Measurements from ENCODE around the gene PYGO2. TPM values are rescaled to one million over a fixed set of nuclear protein-coding genes. Genes with fewer than 3 reads are reported as not detected.

The PYGO2 gene
- total RNA-seq, 1 donor: 28.9 TPM

DNA sequence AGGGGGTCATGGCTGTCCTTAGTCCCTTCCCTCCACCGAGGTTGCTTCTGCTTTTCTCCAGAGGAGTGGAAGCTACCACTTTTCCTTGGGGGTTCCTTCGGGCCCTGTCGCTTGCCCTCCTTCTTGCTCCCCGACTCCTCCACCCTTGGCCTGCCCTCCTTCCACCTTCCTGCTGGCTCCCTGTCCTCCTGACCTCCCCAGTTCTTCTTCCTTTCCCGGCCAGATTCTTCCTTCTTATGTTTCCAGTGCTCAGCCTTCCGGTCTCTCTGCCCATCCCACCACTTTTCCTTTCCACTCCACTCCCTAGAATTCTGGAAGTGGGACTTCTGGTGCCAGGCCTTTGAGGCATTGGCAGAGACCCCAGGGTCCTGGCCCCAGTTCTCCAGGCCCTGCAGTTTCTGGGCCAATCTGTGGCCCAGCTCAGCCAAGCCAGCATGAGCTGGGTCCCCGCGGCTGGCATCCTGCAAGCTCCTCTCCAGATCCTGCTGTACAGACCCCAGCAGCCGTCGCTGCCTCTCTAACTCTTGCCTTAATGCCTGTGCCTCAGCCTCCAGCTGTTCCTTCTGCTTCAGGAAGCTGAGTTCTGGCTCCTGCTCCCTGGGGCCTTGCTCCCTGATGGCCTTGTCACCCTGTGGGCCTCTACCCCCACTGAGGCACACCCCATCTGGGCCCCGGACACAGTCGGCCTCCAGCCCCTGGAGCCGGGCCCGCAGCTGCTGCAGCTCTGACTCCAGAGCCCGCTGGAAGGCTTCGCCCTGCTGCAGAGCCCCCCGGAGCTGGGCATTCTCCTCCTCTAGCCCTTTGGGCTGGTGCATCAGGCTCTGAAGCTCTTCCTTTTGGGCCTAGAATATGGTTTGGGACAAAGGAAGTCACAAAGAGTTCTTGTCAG is 15.4 kb downstream of the PYGO2 start:
- no peak overlapping the region for H3K4me3 ChIP-seq (ENCODE audit: low read depth, low read length)
- TF ChIP-seq, protein P1, sequence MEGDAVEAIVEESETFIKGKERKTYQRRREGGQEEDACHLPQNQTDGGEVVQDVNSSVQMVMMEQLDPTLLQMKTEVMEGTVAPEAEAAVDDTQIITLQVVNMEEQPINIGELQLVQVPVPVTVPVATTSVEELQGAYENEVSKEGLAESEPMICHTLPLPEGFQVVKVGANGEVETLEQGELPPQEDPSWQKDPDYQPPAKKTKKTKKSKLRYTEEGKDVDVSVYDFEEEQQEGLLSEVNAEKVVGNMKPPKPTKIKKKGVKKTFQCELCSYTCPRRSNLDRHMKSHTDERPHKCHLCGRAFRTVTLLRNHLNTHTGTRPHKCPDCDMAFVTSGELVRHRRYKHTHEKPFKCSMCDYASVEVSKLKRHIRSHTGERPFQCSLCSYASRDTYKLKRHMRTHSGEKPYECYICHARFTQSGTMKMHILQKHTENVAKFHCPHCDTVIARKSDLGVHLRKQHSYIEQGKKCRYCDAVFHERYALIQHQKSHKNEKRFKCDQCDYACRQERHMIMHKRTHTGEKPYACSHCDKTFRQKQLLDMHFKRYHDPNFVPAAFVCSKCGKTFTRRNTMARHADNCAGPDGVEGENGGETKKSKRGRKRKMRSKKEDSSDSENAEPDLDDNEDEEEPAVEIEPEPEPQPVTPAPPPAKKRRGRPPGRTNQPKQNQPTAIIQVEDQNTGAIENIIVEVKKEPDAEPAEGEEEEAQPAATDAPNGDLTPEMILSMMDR (IDR thresholded peaks at IDR 0.05; ENCODE audit: insufficient read depth, low read depth, low read length): no peak
- no peak for DNase-seq (ENCODE audit: low read depth)

DNA sequence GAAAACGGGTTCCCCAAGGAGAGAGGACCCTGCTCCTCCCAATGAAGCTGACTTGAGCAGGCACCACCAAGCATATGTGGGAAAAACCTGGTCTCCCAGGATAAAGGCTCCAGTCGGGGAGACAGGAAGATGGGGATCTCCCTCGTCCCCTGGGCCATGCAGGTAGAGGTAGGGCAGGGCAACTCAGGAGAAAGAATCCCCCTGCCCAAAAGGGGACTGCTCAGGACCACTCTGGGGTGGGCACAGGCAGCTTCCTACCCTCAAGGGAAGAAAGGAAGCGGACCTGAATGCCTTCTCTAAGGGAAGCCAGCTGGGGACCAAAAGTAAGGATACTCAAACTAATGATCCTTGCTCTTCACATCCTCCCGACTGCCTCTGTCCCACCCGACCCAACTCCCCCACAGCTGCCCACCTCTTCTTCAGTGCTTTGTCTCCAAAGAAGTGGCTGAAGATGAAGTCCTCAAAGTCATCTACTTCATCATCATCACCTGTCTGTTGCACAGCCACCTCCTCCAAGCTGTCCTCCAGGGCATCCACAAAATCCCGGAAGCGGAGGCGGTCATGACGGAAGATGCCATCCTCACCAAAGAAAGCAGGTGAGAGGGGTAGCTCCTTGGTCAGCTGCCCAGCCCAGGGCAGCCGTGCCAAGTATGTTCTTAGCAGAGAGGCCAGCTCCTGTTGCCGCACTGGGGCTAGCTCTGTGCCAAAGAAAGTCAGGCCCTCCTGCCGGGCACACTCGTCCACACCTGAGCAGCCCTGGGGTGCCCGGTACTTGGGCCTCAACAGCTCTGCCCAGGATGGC is 16.2 kb downstream of the PYGO2 start:
- TF ChIP-seq, protein P1 (IDR thresholded peaks at IDR 0.05; ENCODE audit: insufficient read depth, low read depth, low read length): no peak
- no peak overlapping the region for H3K4me3 ChIP-seq (ENCODE audit: low read depth, low read length)
- no peak for DNase-seq (ENCODE audit: low read depth)

- DNase-seq (ENCODE audit: low read depth): no peak
- no peak overlapping the region for H3K4me3 ChIP-seq (ENCODE audit: low read depth, low read length)
- TF ChIP-seq, protein P1 (IDR thresholded peaks at IDR 0.05; ENCODE audit: insufficient read depth, low read depth, low read length): no peak
Observed at GRCh38 chr1:154944401-154945159, 17.0 kb downstream of the PYGO2 start.

DNA sequence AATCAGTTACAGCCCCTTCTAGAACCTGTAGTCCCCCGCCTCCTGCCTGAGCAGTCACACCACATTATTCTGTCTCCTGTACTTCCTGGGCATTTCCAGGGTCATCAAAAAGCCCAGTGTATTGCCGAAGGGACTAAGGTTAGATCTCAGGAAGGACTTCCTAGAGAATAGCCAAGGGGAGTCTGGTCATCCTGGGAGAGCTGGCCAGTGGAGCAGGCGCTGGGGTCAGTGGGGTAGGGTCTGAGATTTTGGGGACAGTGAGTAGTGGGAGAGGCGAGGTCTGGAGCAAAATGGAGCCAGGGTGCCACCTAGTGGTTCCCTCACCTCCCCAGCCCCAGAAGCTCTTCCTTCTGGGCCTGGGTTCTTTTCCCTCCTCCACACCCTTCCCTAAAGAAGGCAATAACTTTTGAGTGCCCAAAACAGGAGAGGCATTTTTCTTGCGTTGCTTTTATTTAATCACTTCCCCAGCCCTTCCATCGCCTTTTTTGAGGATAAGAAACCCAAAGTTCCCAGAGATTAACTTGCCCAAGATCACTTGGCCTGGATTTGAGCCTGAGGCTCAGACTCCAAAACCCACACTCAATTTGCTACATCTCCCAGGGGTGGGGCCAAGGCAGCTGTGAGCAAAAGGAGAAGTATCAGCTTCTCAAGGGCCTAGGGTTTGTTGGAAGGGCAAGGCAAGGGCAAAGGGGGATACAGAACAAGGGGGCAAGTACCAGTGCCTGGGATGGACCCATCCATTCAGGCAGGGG is 17.8 kb downstream of the PYGO2 start:
- TF ChIP-seq, protein P1 (IDR thresholded peaks at IDR 0.05; ENCODE audit: insufficient read depth, low read depth, low read length): peak; percentile 77
- peak; percentile 45 for DNase-seq (ENCODE audit: low read depth)
- H3K4me3 ChIP-seq (ENCODE audit: low read depth, low read length): no peak overlapping the region

DNA sequence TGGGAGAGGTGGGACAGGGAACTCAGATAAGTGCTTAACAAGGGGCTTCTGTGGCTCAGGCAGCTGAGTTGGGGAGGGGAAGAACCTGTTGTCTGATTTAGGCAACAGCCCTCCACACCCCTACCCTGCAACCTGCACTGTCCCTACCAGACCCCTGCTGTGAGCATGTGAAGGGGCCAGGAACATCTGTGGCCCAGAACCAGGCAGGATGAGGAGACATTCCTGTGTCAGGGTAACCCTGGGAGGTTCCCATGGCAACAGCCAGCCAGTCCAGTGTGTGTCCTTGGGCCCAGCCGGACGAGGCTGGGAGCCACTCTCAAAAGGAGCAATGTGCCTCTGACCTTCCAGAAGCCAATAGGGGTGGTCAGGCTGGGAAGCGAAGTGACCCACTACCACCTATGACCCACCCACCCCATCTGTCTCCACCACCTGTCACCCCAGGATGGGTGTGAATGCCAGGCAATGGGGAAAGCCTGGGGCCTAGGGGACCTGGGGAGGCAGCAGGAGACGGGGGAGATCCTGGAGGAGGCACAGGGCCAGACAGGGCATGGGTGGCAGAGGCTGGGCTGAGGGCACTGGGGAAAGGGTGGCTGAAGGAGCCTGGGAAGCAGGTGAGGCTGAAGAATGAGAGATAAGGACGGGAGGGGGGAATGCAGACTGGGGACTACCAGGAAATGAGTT is 20.1 kb downstream of the PYGO2 start:
- TF ChIP-seq, protein P1 (IDR thresholded peaks at IDR 0.05; ENCODE audit: insufficient read depth, low read depth, low read length): no peak
- peak; percentile 5 for DNase-seq (ENCODE audit: low read depth)
- no peak overlapping the region for H3K4me3 ChIP-seq (ENCODE audit: low read depth, low read length)
